Cardiac fibroblast (primary cell): ENCODE results near the gene SUGCT.

Experiments
- DNase-seq, 2 donors: peaks; one replicate each; pipeline versions ENCODE4 v3.0.0 to v3.0.0-alpha.2; 2010; ENCODE audit warnings: low read depth in 2 of 2
- H3K4me3 ChIP-seq, 2 donors: replicated peaks in 1 of 2; 1 replicate in 1 of 2; 2 replicates in 1 of 2; pipeline ENCODE4 v1.5.1; 2011; ENCODE audit warnings: low read depth in 2 of 2, low read length in 2 of 2, mild to moderate bottlenecking in 2 of 2, moderate library complexity in 1 of 2
- TF ChIP-seq, protein P1 (sequence below): IDR thresholded peaks from one replicate; pipeline ENCODE4 v1.5.1; 2011; ENCODE audit warnings: low read depth, mild to moderate bottlenecking, low read length, inconsistent platforms

Gene SUGCT

GRCh38 chr7:40848541-40849221, 713.9 kb downstream of the SUGCT start:
- DNase-seq = peak in 1 of 2 donors; percentile 22
- no peak overlapping the region for H3K4me3 ChIP-seq
- TF ChIP-seq, protein P1, sequence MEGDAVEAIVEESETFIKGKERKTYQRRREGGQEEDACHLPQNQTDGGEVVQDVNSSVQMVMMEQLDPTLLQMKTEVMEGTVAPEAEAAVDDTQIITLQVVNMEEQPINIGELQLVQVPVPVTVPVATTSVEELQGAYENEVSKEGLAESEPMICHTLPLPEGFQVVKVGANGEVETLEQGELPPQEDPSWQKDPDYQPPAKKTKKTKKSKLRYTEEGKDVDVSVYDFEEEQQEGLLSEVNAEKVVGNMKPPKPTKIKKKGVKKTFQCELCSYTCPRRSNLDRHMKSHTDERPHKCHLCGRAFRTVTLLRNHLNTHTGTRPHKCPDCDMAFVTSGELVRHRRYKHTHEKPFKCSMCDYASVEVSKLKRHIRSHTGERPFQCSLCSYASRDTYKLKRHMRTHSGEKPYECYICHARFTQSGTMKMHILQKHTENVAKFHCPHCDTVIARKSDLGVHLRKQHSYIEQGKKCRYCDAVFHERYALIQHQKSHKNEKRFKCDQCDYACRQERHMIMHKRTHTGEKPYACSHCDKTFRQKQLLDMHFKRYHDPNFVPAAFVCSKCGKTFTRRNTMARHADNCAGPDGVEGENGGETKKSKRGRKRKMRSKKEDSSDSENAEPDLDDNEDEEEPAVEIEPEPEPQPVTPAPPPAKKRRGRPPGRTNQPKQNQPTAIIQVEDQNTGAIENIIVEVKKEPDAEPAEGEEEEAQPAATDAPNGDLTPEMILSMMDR = no peak

DNA sequence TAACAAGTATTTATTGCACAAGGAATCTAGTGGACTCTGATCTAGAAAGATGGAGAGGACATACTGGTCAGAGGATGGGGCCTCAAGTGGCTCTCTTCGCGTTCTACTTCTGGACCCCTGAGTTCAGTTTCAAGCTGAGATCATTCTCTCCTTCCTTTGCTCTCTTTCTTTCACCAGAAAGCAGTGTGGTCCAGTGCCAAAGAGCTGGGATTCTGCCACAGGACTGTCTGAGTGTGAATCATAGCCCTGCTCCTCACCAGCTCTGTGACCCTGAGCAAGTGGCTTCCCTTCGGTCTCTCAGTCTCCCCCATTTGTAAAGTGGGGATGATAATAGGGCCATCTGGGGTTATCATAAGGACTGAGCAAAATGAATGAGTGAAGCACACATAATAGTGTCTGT, 715.2 kb downstream of the SUGCT start:
- TF ChIP-seq, protein P1 = no peak
- H3K4me3 ChIP-seq = no peak overlapping the region
- DNase-seq = no peak

DNA sequence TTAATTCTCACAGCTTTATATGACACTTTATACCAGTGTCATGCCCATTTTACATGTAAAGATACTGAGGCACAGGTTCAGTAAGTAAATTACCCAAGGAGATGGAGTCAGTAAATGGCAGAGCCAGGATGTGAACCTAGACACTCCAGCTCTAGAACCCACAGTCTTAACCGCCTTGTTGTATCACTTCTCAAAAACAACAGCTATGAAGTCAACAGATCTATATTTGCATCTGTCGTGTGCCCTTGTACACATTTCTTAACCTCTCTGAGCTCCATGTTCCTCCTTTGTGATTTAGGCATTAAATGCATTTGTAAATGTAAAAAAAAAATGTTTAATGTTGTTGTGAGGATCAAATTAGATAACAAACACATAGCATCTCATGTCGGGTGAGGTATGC, 716.2 kb downstream of the SUGCT start:
- DNase-seq = no peak
- TF ChIP-seq, protein P1 = no peak
- H3K4me3 ChIP-seq = no peak overlapping the region

DNA sequence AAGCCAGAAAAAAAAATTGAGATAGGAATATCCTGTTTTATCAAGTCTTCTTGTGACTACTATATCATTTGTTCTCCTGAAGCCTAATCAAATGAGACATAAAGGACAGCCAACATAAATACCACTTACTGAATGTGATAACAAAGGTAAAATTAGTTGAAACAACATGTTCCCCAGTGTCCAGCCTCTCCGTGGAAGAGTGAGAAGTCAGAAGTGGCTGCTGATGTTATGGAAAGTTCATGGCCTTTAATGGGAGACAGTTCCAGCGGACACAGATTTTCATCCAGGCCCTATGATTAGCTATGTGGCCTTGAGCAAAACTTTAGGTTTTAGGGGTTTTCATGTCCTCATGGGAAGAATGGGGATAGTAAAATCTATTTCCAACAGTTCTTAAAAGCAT, 724.3 kb downstream of the SUGCT start:
- TF ChIP-seq, protein P1 = no peak
- no peak overlapping the region for H3K4me3 ChIP-seq
- DNase-seq = no peak

DNA sequence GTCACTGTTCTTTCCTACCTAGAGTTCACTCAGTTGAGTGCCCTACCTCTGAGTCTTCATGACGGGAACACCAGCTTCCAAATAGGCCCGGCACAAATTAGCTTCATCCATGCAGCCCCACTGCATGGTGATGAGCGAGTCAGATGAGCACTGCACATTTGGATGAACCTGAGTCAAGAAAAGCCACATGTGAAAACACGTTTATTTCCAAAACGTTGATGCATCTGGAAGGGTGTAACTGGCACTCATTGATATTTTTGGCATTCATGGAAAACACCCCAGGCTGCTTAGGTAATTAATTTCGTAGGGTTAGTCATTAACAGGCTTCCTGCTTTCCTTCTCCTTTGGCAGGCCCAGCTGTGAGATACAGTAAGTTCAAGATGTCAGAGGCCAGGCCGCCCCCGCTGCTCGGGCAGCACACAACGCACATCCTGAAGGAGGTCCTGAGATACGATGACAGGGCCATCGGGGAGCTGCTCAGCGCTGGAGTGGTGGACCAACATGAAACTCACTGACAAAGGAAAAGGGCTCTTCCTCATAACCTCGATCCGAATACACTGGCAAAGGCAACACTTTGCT, 725.2 kb downstream of the SUGCT start:
- TF ChIP-seq, protein P1 = no peak
- no peak for DNase-seq
- no peak overlapping the region for H3K4me3 ChIP-seq

GRCh38 chr7:40865441-40866233, 730.8 kb downstream of the SUGCT start:
- DNase-seq = no peak
- TF ChIP-seq, protein P1 = no peak
- H3K4me3 ChIP-seq = no peak overlapping the region
